Suppressor macrophage treated with lipopolysaccharide for 4 hours (primary cell): ENCODE data around the gene NFE2L1.
"Not testable (repeated sequence)": the region's sequence is repeated elsewhere in the genome, so short reads cannot be mapped to it uniquely, and the experiment has no call there.

Experiments used
- DNase-seq: peaks from one replicate; pipeline ENCODE4 v3.0.0-alpha.2; 2020

Gene NFE2L1, protein sequence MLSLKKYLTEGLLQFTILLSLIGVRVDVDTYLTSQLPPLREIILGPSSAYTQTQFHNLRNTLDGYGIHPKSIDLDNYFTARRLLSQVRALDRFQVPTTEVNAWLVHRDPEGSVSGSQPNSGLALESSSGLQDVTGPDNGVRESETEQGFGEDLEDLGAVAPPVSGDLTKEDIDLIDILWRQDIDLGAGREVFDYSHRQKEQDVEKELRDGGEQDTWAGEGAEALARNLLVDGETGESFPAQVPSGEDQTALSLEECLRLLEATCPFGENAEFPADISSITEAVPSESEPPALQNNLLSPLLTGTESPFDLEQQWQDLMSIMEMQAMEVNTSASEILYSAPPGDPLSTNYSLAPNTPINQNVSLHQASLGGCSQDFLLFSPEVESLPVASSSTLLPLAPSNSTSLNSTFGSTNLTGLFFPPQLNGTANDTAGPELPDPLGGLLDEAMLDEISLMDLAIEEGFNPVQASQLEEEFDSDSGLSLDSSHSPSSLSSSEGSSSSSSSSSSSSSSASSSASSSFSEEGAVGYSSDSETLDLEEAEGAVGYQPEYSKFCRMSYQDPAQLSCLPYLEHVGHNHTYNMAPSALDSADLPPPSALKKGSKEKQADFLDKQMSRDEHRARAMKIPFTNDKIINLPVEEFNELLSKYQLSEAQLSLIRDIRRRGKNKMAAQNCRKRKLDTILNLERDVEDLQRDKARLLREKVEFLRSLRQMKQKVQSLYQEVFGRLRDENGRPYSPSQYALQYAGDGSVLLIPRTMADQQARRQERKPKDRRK

DNA sequence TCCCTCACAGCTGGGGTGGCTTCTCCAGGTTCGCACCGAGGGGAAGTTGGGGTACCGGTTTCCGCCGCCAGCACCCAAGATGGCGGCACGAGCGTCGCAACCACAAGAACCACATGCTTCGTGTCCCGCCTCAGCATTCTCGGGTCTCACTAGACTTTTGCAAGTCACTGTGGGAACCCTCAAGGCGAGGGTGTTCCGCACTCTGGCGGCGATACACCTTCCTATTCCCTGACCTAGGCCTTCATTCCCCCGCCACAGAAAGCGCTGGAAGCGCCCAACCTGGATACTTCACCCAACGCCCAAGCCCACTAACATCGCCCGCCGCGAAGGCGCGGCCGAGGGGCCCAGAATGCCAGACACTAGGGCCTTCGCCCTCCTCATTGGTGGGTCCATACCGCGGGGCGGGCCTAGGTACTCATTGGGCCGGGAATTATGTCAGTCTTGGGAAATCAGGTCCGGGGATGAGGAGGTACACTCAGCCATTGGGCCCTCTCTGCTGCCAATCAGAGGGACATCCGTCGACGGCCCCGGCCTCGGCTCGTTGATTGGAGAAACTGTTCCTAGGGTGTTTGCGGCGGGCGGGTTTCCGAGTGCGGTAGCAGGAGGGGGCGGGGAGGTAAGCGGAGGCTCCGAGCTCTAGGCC, at the start of gene NFE2L1:
Gene NFE2L1 (plus strand): TSS at position 619 of the 643 bp plus-strand sequence. CDS start 2,760 bp downstream, outside the sequence.
- peak; percentile 100 for DNase-seq

- peak; percentile 57 for DNase-seq
These were observed 48.6 kb upstream of the NFE2L1 start for GRCh38 chr17:47999582-47999981.

- DNase-seq: peak; percentile 86
These were observed 47.0 kb upstream of the NFE2L1 start for GRCh38 chr17:48001197-48001596.

DNA sequence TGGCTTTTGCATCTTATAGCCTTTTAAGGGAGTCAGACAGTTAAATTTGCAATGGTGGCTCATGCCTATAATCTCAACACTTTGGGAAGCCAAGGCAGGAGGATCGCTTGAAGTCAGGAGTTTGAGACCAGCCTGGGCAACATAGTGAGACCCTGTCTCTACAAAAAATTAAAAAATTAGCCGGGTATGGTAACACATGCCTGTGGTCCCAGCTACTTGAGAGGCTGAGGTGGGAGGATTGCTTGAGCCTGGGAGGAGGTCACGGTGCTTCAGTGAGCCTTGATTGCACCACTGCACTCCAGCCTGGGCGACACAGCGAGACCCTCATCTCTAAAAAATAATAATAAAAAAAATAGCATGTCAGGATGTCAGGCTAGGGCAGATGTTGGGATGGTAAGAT, 46.5 kb upstream of the NFE2L1 start:
- DNase-seq: not testable (repeated sequence)

GRCh38 chr17:48002266-48002915, 45.8 kb upstream of the NFE2L1 start:
- DNase-seq: peak; percentile 94

DNA sequence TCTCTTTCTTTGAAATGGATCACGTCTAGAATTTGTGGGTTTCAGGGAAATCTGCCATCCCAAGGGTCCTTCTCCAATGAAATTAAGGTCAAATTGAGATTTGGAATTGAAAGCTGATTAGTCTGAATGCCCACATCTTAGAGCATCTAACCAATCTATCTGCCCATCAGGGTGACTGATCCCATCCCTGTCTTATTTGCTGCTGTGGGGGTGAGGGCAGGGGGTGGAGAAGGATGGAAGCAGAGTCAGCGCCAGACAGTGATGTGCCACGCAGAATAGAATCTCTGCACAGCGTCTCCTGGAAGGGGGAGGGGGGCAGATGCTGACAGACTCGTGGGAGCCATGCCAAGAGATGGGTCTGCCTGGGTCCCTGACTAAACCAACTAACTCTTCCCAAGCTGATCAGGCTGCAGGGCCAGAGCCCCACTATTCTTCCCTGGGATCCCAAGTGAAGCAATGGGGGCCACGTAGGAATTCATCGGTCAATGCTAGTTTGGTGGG, 45.2 kb upstream of the NFE2L1 start:
- peak; percentile 31 for DNase-seq

- peak; percentile 78 for DNase-seq
These were observed 44.6 kb upstream of the NFE2L1 start for GRCh38 chr17:48003417-48004151.

DNA sequence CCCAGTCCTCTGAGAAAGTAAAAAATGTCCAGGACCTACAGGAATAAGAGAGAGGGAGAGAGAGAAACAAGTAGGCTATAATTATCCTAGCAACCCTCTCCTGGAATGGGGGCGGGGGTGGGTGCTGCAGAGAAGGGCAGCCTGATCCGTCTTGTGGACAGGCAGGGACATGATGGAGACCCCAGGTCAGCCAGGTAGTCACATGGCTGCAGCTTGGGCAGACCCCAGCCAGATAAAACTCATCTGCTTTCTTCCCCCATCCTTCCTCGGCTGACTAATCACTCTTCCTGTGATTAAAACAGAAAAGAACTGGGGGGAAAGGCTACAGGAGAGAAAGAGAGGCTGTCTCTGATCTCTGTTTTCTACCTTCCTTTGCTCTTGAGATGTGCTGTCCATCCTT, 43.2 kb upstream of the NFE2L1 start:
- no peak for DNase-seq

- DNase-seq: peak; percentile 56
These were observed 41.0 kb upstream of the NFE2L1 start for GRCh38 chr17:48006936-48007709.

- DNase-seq: no peak
These were observed 38.0 kb upstream of the NFE2L1 start for GRCh38 chr17:48010193-48010592.

- peak; percentile 39 for DNase-seq
These were observed 36.6 kb upstream of the NFE2L1 start for GRCh38 chr17:48011405-48012150.

GRCh38 chr17:48012151-48012520, 36.0 kb upstream of the NFE2L1 start:
- peak; percentile 35 for DNase-seq

- no peak for DNase-seq
These were observed 35.5 kb upstream of the NFE2L1 start for GRCh38 chr17:48012654-48013053.

DNA sequence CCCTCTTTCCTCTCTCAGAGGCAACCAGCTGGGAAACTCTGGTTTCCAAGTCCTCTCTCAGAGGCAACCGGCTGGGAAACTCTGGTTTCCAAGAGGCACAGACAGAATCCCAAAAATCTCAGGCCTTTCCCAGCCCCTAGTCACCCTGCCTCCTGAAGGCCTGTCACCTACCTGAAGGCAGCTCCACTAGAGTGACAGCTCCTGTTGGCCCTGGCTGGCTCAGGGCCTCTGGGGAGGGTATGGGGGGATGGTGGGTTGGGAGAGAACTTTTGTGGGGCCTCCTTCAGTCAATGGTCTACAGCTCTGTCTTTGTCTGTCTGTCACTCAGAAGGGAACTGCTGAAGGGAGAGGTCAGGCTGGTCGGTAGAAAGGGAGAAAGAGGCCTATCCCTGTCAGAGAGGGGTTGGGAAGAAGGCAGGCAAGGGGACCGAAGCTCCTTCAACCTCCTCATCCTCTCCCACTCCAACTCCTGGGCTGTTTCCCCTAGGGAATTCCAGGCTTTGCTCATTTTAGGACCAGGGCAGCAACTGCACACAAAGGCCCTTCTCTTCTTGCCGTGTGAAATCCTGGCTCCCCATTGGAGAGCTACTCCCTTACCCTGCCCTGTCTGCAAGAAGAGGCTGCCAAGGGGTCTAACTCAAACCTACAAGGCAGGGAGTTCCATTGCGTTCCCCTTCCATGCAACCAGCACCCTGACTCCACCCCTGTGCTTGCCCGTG, 34.1 kb upstream of the NFE2L1 start:
- no peak for DNase-seq

- no peak for DNase-seq
These were observed 33.5 kb upstream of the NFE2L1 start for GRCh38 chr17:48014595-48015111.

- no peak for DNase-seq
These were observed 32.0 kb upstream of the NFE2L1 start for GRCh38 chr17:48016112-48016511.

GRCh38 chr17:48017817-48018158, 30.4 kb upstream of the NFE2L1 start:
- DNase-seq: not testable (repeated sequence)

DNA sequence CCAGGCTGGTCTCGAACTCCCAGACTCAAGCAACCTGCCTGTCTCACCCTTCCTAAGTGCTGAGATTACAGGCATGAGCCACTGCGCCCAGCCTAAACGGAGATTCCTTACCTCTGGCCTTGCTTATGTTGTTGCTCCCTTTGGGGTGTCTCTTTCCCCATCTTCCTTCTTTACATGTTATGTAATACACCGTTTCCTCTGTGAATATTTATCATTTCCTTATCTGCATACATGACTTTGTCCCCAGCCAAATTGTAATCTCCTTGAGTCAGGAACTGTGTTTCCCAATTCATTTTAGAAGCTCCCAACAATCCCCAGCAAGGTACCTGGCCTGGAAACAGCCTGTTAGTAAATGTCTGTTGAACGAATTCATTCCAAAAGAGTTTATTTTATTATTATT, 26.2 kb upstream of the NFE2L1 start:
- peak; percentile 25 for DNase-seq

- DNase-seq: no peak
These were observed 25.3 kb upstream of the NFE2L1 start for GRCh38 chr17:48022901-48023300.
